OCI-LY7 (cell line): ENCODE data around the gene POLR1E.
"Not testable (repeated sequence)": the region's sequence is repeated elsewhere in the genome, so short reads cannot be mapped to it uniquely, and the experiment has no call there.

Experiments used
- EZH2phosphoT487 ChIP-seq: fragments of 200-600 bp; sonication (generic); IDR thresholded peaks from 2 replicates; pipeline ENCODE4 v1.6.1; 2018; ENCODE audit warnings: low read depth, borderline replicate concordance, mild to moderate bottlenecking, mixed run types, antibody characterized with exemption, low read length, moderate library complexity, mixed read lengths
- TF ChIP-seq, protein P1 (sequence below): fragments of 200-600 bp; sonication (generic); conservative IDR thresholded peaks from 2 replicates; pipeline ENCODE4 v1.5.1; 2014; ENCODE audit warnings: mild to moderate bottlenecking, antibody characterized with exemption, low read length, moderate library complexity, mixed read lengths

DNA sequence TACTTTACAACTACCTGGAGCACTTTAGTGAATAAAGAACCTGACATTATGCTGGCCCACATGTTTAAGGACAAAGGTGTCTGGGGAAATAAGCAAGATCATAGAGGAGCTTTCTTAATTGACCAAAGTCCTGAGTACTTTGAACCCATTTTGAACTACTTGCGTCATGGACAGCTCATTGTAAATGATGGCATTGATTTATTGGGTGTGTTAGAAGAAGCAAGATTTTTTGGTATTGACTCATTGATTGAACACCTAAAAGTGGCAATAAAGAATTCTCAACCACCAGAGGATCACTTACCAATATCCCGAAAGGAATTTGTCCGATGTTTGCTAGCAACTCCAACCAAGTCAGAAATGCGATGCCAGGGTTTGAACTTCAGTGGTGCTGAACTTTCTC, 8.3 kb upstream of the POLR1E start:
- TF ChIP-seq, protein P1, sequence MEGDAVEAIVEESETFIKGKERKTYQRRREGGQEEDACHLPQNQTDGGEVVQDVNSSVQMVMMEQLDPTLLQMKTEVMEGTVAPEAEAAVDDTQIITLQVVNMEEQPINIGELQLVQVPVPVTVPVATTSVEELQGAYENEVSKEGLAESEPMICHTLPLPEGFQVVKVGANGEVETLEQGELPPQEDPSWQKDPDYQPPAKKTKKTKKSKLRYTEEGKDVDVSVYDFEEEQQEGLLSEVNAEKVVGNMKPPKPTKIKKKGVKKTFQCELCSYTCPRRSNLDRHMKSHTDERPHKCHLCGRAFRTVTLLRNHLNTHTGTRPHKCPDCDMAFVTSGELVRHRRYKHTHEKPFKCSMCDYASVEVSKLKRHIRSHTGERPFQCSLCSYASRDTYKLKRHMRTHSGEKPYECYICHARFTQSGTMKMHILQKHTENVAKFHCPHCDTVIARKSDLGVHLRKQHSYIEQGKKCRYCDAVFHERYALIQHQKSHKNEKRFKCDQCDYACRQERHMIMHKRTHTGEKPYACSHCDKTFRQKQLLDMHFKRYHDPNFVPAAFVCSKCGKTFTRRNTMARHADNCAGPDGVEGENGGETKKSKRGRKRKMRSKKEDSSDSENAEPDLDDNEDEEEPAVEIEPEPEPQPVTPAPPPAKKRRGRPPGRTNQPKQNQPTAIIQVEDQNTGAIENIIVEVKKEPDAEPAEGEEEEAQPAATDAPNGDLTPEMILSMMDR, result not testable (repeated sequence)
- not testable (repeated sequence) for TF ChIP-seq EZH2phosphoT487
